Measurements from ENCODE around the gene FASN. TPM values are rescaled to one million over a fixed set of nuclear protein-coding genes. Genes with fewer than 3 reads are reported as not detected.

Gene FASN
- total RNA-seq, 4 donors from 2014 or later, result 50.4 to 110 (median 76.5) TPM

DNA sequence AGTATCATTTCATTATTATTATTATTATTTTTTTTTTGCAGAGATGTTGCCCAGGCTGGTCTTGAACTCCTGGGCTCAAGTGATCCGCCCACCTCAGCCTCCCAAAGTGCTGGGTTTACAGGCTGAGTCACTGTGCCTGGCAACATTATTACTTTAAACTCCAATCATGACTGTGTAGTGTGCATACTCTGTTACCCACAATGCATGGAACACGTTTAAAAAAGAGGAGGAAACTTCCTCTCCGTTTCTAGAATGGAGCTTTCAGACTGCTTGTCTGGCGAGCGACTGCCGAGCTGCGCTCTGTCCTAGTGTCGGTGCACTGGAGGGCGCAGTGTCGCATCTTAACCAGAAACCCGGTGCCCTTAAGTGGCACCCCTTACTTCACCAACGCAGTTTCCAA is 22.1 kb upstream of the FASN start:
- no peaks in the 10 kb centered on the region for H3K9me3 ChIP-seq
- H3K36me3 ChIP-seq, result no peaks in the 10 kb centered on the region
- no peak overlapping the region for H3K27ac ChIP-seq
- no peak for DNase-seq
- no peak overlapping the region for H3K4me3 ChIP-seq
- no peaks in the 10 kb centered on the region for H3K27me3 ChIP-seq
- TF ChIP-seq, protein P1, sequence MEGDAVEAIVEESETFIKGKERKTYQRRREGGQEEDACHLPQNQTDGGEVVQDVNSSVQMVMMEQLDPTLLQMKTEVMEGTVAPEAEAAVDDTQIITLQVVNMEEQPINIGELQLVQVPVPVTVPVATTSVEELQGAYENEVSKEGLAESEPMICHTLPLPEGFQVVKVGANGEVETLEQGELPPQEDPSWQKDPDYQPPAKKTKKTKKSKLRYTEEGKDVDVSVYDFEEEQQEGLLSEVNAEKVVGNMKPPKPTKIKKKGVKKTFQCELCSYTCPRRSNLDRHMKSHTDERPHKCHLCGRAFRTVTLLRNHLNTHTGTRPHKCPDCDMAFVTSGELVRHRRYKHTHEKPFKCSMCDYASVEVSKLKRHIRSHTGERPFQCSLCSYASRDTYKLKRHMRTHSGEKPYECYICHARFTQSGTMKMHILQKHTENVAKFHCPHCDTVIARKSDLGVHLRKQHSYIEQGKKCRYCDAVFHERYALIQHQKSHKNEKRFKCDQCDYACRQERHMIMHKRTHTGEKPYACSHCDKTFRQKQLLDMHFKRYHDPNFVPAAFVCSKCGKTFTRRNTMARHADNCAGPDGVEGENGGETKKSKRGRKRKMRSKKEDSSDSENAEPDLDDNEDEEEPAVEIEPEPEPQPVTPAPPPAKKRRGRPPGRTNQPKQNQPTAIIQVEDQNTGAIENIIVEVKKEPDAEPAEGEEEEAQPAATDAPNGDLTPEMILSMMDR (IDR thresholded peaks at IDR 0.05), result no peak
- TF ChIP-seq POLR2A (IDR thresholded peaks at IDR 0.05), result no peak
- H3K4me1 ChIP-seq, result no peaks in the 10 kb centered on the region

DNA sequence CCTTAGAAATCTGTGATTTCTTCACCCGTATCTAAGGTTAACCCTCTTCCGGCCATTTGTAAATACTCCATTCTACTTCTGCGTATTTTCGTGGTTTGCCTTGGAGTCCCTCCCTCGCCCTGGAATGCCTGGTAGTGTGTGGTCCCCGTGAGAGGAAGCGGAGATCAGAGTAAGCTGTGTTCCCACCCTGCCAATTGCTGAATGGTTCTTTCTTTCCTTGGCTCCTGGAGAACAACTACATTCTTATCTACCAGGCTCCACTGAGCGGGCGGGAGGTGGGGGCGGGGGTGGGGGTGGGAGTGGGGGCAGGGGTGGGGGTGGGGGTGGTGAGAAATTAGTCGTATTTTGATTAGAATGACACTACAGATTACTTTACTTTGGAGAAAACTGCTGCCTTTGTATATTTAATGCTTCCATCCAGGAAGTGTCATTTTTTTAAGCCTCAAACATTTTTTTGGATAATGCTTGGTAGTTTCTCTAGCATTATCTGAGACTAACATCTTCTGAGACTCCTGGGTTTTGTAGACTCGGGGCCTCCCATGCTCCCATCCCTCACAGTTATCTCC is 20.9 kb upstream of the FASN start:
- H3K27ac ChIP-seq, result no peak overlapping the region

DNA sequence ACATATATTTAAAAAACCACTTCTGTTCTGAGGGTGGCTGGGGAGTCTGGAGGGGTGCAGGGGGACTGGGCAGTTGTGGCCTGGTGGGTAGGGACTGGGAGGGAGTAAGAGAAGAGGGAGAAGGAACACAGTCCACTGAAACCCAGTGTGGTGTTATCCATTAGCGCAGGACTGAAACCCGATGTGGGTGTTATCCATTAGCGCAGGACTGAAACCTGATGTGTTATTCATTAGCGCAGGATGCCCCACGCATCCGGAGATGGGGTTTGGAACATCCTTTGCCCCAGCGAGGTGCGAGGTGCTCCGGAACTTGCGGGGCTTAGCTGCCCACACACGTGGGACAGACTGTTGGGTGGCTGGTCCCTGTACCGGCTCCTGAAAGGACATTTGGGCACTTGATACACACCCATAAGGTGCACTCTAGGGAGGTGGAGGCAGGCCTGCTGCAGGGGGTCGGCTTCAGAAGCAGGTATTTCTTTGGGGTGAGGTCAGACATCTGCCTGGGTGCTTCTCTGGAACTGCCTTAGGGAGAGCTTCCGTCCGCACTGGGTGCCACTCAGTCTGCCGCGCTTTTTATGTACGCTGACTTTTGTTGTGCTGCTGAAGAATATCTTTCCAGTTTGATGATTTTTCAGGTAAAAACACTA is 20.3 kb upstream of the FASN start:
- no peak overlapping the region for H3K4me3 ChIP-seq

More for the DNA sequence above, 20.9 kb upstream of the FASN start:
- Histone ChIP-seq H3K36me3 (peaks cover 0 to 7% (median 0%) of the 10 kb centered on the region in 3 donors), H3K4me3 (no peak overlapping the region), H3K27me3 (no peaks in the 10 kb centered on the region), H3K9me3 (no peaks in the 10 kb centered on the region), H3K4me1 (no peaks in the 10 kb centered on the region)
- TF ChIP-seq, protein P1 (IDR thresholded peaks at IDR 0.05), result no peak
- no peak for TF ChIP-seq POLR2A (IDR thresholded peaks at IDR 0.05)
- DNase-seq, result no peak

DNA sequence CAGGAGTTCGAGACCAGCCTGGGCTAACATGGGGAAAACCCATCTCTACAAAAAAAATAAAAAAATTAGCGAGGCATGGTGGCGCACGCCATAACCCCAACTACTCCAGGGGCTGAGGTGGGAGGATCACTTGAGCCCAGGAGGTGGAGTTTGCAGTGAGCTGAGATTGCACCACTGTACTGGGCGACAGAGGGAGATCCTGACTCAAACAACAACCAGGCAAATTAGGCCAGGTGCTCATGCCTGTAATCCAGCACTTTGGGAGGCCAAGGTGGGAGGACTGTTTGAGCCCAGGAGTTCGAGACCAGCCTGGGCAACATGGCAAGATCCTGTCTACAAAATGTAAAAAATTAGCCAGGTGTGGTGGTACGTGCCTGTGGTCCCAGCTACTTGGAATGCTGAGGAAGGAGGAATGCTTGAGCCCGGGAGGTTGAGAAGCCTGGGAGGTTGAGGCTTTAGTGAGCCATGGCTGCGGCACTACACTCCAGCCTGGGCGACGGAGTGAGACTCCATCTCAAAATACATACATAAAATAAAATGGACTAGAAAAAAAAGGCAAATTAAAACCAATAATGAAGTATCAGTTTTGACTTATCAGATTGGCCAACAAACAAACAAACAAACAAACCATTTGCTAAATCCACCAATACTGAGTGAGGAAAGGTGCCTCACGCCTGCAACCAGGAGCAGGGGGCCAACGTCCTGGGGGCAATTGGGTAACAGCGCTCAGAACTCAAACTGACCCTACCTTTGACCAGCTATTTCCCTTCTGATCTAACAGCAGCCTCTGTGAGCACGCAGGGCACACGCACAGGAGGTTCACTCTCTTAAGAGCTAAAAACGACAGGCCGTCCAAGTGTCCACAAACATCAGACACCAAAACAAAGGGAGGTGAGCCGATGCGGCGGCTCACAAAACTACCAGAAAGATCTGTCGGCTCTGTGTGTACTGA is 19.4 kb upstream of the FASN start:
- DNase-seq, result no peak
- no peaks in the 10 kb centered on the region for H3K27me3 ChIP-seq
- no peak overlapping the region for H3K4me3 ChIP-seq
- TF ChIP-seq, protein P1 (IDR thresholded peaks at IDR 0.05), result no peak
- no peak for TF ChIP-seq POLR2A (IDR thresholded peaks at IDR 0.05)
- no peaks in the 10 kb centered on the region for H3K9me3 ChIP-seq
- H3K27ac ChIP-seq, result no peak overlapping the region
- peaks cover 0 to 17% (median 0%) of the 10 kb centered on the region in 3 donors for H3K36me3 ChIP-seq
- no peaks in the 10 kb centered on the region for H3K4me1 ChIP-seq

More for the DNA sequence above, 20.3 kb upstream of the FASN start:
- DNase-seq, result no peak
- TF ChIP-seq, protein P1 (IDR thresholded peaks at IDR 0.05), result no peak
- no peaks in the 10 kb centered on the region for H3K4me1 ChIP-seq
- H3K9me3 ChIP-seq, result no peaks in the 10 kb centered on the region
- H3K27me3 ChIP-seq, result no peaks in the 10 kb centered on the region
- peaks cover 0 to 13% (median 0%) of the 10 kb centered on the region in 3 donors for H3K36me3 ChIP-seq
- H3K27ac ChIP-seq, result no peak overlapping the region

DNA sequence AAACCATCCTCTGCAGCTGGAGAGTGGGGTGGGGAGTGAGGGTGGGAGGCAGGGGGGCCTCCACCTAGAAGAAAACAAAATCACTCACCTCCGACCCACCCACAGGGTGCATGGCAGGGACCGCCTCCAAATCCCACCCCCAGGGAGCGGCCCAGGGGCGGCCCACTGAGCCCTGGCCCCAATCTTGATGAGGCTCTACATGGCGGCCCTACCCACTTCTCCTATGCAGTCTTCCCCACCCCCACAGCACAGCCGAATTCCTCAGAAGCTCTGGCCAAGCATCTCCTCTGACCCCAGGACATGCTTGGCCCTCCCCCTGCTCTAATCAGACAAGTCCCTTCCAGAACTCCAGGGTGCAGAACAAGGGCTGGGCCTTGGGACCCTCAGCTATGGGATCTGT is 18.2 kb upstream of the FASN start:
- TF ChIP-seq, protein P1 (IDR thresholded peaks at IDR 0.05), result no peak
- TF ChIP-seq POLR2A (IDR thresholded peaks at IDR 0.05), result no peak
- Histone ChIP-seq H3K27ac (no peak overlapping the region), H3K4me1 (no peaks in the 10 kb centered on the region), H3K9me3 (no peaks in the 10 kb centered on the region), H3K36me3 (peaks cover 0 to 17% (median 0%) of the 10 kb centered on the region in 3 donors), H3K27me3 (no peaks in the 10 kb centered on the region), H3K4me3 (no peak overlapping the region)
- DNase-seq, result no peak

All from Peyer's patch (tissue), 4 donors.